Activated B cell treated with CpG ODN at 0.5 μM for 24 hours (primary cell): ENCODE measurements around the gene PFDN4. TPM values are rescaled to one million over a fixed set of nuclear protein-coding genes. Genes with fewer than 3 reads are reported as not detected.

Source experiments
- ATAC-seq: fragments of 200-7000 bp; cut with Tn5 transposase; one replicate; pipeline ENCODE4 v1.10.0; 2021; ENCODE audit warnings: low read depth, mild to moderate bottlenecking, moderate library complexity
- CTCF ChIA-PET: fragments of 350-600 bp; sonication (Branson Sonifier 250); formaldehyde crosslinking; loops from one replicate; lab custom pipeline; 2021; ENCODE audit warnings: antibody characterized with exemption; lab: Charles Lee
- POLR2A ChIA-PET: fragments of 350-600 bp; sonication (Branson Sonifier 250); formaldehyde crosslinking; loops from one replicate; lab custom pipeline; 2021; ENCODE audit warnings: antibody characterized with exemption; lab: Charles Lee
- DNase-seq: peaks from one replicate; pipeline ENCODE4 v3.0.0; 2022
- H3K27ac Mint-ChIP-seq: one replicate; pipeline ENCODE4 v1.8.0; 2020; ENCODE audit warnings: mixed read lengths
- H3K27me3 Mint-ChIP-seq: one replicate; pipeline ENCODE4 v1.8.0; 2021; ENCODE audit warnings: mixed read lengths
- H3K36me3 Mint-ChIP-seq: one replicate; pipeline ENCODE4 v1.8.0; 2021; ENCODE audit warnings: low read depth, mixed read lengths
- H3K4me1 Mint-ChIP-seq: one replicate; pipeline ENCODE4 v1.8.0; 2021; ENCODE audit warnings: mixed read lengths
- H3K4me3 Mint-ChIP-seq: one replicate; pipeline ENCODE4 v1.8.0; 2020; ENCODE audit warnings: mild to moderate bottlenecking, mixed read lengths
- H3K9me3 Mint-ChIP-seq: one replicate; pipeline ENCODE4 v1.8.0; 2020; ENCODE audit warnings: mixed read lengths
- CTCF ChIP-seq: fragments of 200-600 bp; IDR thresholded peaks from one replicate; pipeline ENCODE4 v1.8.0; 2022; ENCODE audit warnings: antibody characterized with exemption, mild to moderate bottlenecking
- intact Hi-C: fragments of 100-400 bp; cut with micrococcal nuclease; formaldehyde crosslinking; loops from one replicate; pipeline ENCODE4 v1.15.1; 2024
- total RNA-seq: library from RNA; stranded (reverse); gene quantifications from 2 replicates; pipeline ENCODE4 v1.2.3, GENCODE V29; 2022

Gene PFDN4
- total RNA-seq, 1 donor from 2014 or later = 16.5 TPM

DNA sequence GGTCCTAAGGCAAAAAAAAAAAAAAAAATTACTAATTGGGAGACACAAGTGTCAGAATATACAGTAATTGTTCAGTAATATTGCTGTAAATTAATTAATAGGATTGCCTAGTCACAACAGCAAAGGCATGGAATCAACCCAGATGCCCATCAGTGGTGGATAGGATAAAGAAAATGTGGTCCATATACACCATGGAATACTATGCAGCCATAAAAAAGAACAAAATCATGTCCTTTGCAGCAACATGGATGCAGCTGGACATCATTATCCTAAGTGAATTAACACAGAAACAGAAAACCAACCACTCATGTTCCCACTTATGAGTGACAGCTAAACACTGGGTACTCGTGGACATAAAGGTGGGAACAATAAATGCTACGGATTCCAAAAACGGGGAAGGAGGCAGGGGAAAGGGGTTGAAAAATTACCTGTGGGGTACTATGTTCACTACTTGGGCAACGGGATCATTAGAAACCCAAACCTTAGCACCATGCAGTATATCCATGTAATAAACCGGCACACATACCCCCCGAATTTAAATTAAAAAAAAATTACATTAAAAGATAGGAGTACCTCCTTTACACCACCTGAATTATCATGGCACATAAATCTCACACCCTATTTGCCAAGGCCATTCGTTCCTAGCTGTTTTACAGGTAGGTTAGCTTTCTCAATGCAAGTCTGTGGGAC is 689 bp upstream of the PFDN4 start:
- peak overlapping the region; percentile 98 for H3K4me3 Mint-ChIP-seq
- DNase-seq = no peak
- POLR2A ChIA-PET = interaction anchor here (1.4 kb wide), 1 partner anchor 189 kb away, joined by 4 read pairs; no protein-coding TSS in a partner anchor
- no peak for ATAC-seq
- no peaks in the 10 kb centered on the region for H3K9me3 Mint-ChIP-seq
- peaks cover 25% of the 10 kb centered on the region for H3K4me1 Mint-ChIP-seq
- intact Hi-C loops = no loop called here
- no peak for TF ChIP-seq CTCF
- H3K27ac Mint-ChIP-seq = peak overlapping the region; percentile 100
- CTCF ChIA-PET = interaction anchor here (1.1 to 1.6 kb wide), 4 partner anchors 8 to 1895 kb away, joined by 5 to 7 read pairs (median 6); no protein-coding TSS in a partner anchor
- peaks cover 2% of the 10 kb centered on the region for H3K36me3 Mint-ChIP-seq
- H3K27me3 Mint-ChIP-seq = peaks cover 2% of the 10 kb centered on the region

DNA sequence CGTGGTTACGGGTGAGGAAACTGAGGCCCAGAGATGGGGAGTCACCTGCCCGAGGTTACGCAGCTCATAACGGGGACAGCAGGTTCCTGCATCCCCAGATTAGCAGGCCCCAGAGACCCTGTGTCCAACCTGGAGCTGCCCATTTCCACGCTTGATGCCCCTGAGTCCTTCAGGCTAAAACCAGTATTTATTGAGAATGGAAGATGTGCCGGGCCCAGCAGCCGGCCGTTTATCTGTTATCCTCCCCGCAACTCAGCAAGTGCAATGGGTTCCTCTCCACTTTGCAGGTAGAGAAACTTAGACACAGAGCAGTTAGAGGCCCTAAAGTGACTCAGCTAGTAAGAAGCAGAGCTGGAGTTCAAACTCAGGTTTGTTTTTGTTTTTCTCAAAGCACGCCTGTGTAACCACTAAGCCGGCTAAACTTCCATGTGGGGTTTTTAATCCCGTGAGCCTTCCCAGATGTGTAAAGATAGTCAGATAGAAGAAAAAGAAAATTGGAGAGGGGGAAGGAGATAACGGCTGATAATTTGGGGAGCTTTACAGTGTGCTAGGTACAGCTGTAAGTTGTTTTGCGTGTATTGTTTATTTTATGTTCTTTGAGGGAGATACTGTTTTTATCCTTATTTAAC is 775 bp downstream of the PFDN4 start:
- ATAC-seq = no peak

GRCh38 chr20:54209216-54209813 is 1.4 kb downstream of the PFDN4 start:
- ATAC-seq (no peak), DNase-seq (no peak)
- Mint-ChIP-seq H3K4me3 (peak overlapping the region; percentile 86), H3K9me3 (no peaks in the 10 kb centered on the region), H3K27ac (no peak overlapping the region), H3K4me1 (peaks cover 25% of the 10 kb centered on the region), H3K27me3 (no peaks in the 10 kb centered on the region), H3K36me3 (peaks cover 7% of the 10 kb centered on the region)
- TF ChIP-seq CTCF = no peak
- intact Hi-C loops = no loop called here
- CTCF ChIA-PET = no interaction called here
- POLR2A ChIA-PET = no interaction called here

More for the DNA sequence above, 775 bp downstream of the PFDN4 start:
- peak overlapping the region; percentile 69 for H3K27ac Mint-ChIP-seq
- H3K9me3 Mint-ChIP-seq = no peaks in the 10 kb centered on the region
- no peaks in the 10 kb centered on the region for H3K27me3 Mint-ChIP-seq
- intact Hi-C loops = no loop called here
- no peak for DNase-seq
- ChIA-PET CTCF (interaction anchor here (0.9 to 1.6 kb wide), 3 partner anchors 9 to 11 kb away, joined by 5 to 7 read pairs (median 6); no protein-coding TSS in a partner anchor), POLR2A (interaction anchor here (1.0 to 1.4 kb wide), 2 partner anchors 191 to 283 kb away, joined by 3 to 4 read pairs; no protein-coding TSS in a partner anchor)
- H3K4me3 Mint-ChIP-seq = peak overlapping the region; percentile 86
- peaks cover 5% of the 10 kb centered on the region for H3K36me3 Mint-ChIP-seq
- peaks cover 25% of the 10 kb centered on the region for H3K4me1 Mint-ChIP-seq
- TF ChIP-seq CTCF = no peak

GRCh38 chr20:54212226-54212625 is 4.3 kb downstream of the PFDN4 start:
- Mint-ChIP-seq H3K27ac (no peak overlapping the region), H3K36me3 (peaks cover 31% of the 10 kb centered on the region), H3K4me3 (no peak overlapping the region), H3K9me3 (no peaks in the 10 kb centered on the region), H3K27me3 (no peaks in the 10 kb centered on the region), H3K4me1 (peaks cover 23% of the 10 kb centered on the region)
- no peak for DNase-seq
- ATAC-seq = no peak
- ChIA-PET CTCF (interaction anchor here (0.9 kb wide), 2 partner anchors 12 to 13 kb away, joined by 3 read pairs; no protein-coding TSS in a partner anchor), POLR2A (no interaction called here)
- intact Hi-C loops = no loop called here
- TF ChIP-seq CTCF = no peak

GRCh38 chr20:54212871-54213270 is 5.0 kb downstream of the PFDN4 start:
- DNase-seq = no peak
- H3K27me3 Mint-ChIP-seq = no peaks in the 10 kb centered on the region
- TF ChIP-seq CTCF = no peak
- intact Hi-C loops = no loop called here
- H3K4me1 Mint-ChIP-seq = peaks cover 21% of the 10 kb centered on the region
- ChIA-PET CTCF (interaction anchor here (0.9 kb wide), 1 partner anchor 12 kb away, joined by 3 read pairs; no protein-coding TSS in a partner anchor), POLR2A (no interaction called here)
- peaks cover 36% of the 10 kb centered on the region for H3K36me3 Mint-ChIP-seq
- ATAC-seq = no peak
- H3K4me3 Mint-ChIP-seq = no peak overlapping the region
- no peak overlapping the region for H3K27ac Mint-ChIP-seq
- H3K9me3 Mint-ChIP-seq = no peaks in the 10 kb centered on the region
